H1 (cell line): ENCODE data around the gene MPDU1. TPM values are rescaled to one million over a fixed set of nuclear protein-coding genes. Genes with fewer than 3 reads are reported as not detected.

Experiments
- CTCF ChIA-PET: fragments of 300-600 bp; sonication (Branson Sonifier 250); formaldehyde crosslinking; loops from one replicate; lab custom pipeline; 2021; ENCODE audit not compliant: partially characterized antibody; lab: Charles Lee
- POLR2A ChIA-PET: fragments of 300-600 bp; sonication (Branson Sonifier 250); formaldehyde crosslinking; loops from one replicate; lab custom pipeline; 2021; ENCODE audit warnings: inconsistent platforms; ENCODE audit not compliant: partially characterized antibody; lab: Charles Lee
- DNase-seq, 2 experiments: peaks; one replicate each; pipeline versions ENCODE4 v3.0.0 to v3.0.0-alpha.2; 2010 to 2022; ENCODE audit warnings: low spot score in 2 of 2, low read depth in 1 of 2, mixed read lengths in 1 of 2
- FAIRE-seq: peaks from 2 replicates; lab custom pipeline; 2011; peaks lifted over from hg19 to GRCh38; lab: Jason Lieb, UNC
- H2AFZ ChIP-seq: 2 replicates; pipeline ENCODE4 v1.8.1; 2012; ENCODE audit warnings: low read length, inconsistent platforms
- H2AK5ac ChIP-seq: 2 replicates; pipeline ENCODE4 v1.6.1; 2013; ENCODE audit warnings: low read depth, low read length
- H2BK120ac ChIP-seq: replicated peaks from 2 replicates; pipeline ENCODE3; 2013; ENCODE audit warnings: low read depth, low read length, inconsistent platforms
- H2BK12ac ChIP-seq: 2 replicates; pipeline ENCODE4 v1.6.1; 2013; ENCODE audit warnings: low read depth, low read length
- H2BK15ac ChIP-seq: 2 replicates; pipeline ENCODE4 v1.6.1; 2013; ENCODE audit warnings: low read length
- H2BK20ac ChIP-seq: 2 replicates; pipeline ENCODE4 v1.6.1; 2013; ENCODE audit warnings: low read length
- H2BK5ac ChIP-seq: 2 replicates; pipeline ENCODE4 v1.6.1; 2013; ENCODE audit warnings: low read depth, low read length
- H3K14ac ChIP-seq: 2 replicates; pipeline ENCODE4 v1.6.1; 2013; ENCODE audit warnings: inconsistent platforms; ENCODE audit not compliant: insufficient read length
- H3K18ac ChIP-seq: 2 replicates; pipeline ENCODE4 v1.6.1; 2013; ENCODE audit warnings: low read length; ENCODE audit errors: extremely low read depth
- H3K23ac ChIP-seq: 2 replicates; pipeline ENCODE4 v1.6.1; 2013; ENCODE audit warnings: inconsistent platforms; ENCODE audit not compliant: insufficient read length
- H3K23me2 ChIP-seq: 2 replicates; pipeline ENCODE4 v1.6.1; 2013; ENCODE audit warnings: low read depth, low read length
- H3K27ac ChIP-seq: 2 replicates; pipeline ENCODE4 v1.6.1; 2011; ENCODE audit warnings: low read depth, low read length, inconsistent platforms
- H3K27me3 ChIP-seq, 4 experiments: replicated peaks in 1 of 4; 1 replicate in 1 of 4; 2 replicates in 3 of 4; pipeline versions ENCODE4 v1.6.1 to v1.8.1; 2011 to 2013; ENCODE audit warnings: low read length in 3 of 4, mild to moderate bottlenecking in 3 of 4, inconsistent platforms in 2 of 4, mixed read lengths in 2 of 4, moderate library complexity in 1 of 4; ENCODE audit not compliant: control insufficient read depth in 3 of 4, insufficient read depth in 3 of 4; ENCODE audit errors: extremely low read depth in 1 of 4
- H3K36me3 ChIP-seq, 4 experiments: 2 replicates each; pipeline versions ENCODE4 v1.6.1 to v1.8.1; 2011 to 2013; ENCODE audit warnings: mild to moderate bottlenecking in 4 of 4, low read length in 3 of 4, moderate library complexity in 2 of 4, control low read depth in 1 of 4, inconsistent platforms in 1 of 4; ENCODE audit not compliant: insufficient read depth in 4 of 4, control insufficient read depth in 2 of 4
- H3K4ac ChIP-seq: replicated peaks from 2 replicates; pipeline ENCODE3; 2013; ENCODE audit warnings: low read length, low read depth, mixed read lengths, inconsistent platforms; ENCODE audit not compliant: insufficient read length
- H3K4me1 ChIP-seq, 4 experiments: replicated peaks in 1 of 4; 1 replicate in 1 of 4; 2 replicates in 3 of 4; pipeline versions ENCODE4 v1.6.1 to v1.8.1; 2011 to 2013; ENCODE audit warnings: low read length in 3 of 4, inconsistent platforms in 2 of 4, mixed read lengths in 1 of 4; ENCODE audit not compliant: insufficient read depth in 4 of 4, control insufficient read depth in 3 of 4
- H3K4me2 ChIP-seq, 2 experiments: 2 replicates each; pipeline versions ENCODE4 v1.6.1 to v1.8.1; 2011 to 2013; ENCODE audit warnings: low read depth in 2 of 2, low read length in 2 of 2, control low read depth in 1 of 2, inconsistent platforms in 1 of 2, mild to moderate bottlenecking in 1 of 2; ENCODE audit not compliant: insufficient read depth in 1 of 2
- H3K4me3 ChIP-seq, 4 experiments: fragments of 200-600, 300-600 bp in 1 of 4; sonication (generic), shearing (Covaris generic), sonication (Bioruptor Twin) in 1 of 4; 2 replicates each; pipeline versions ENCODE4 v1.5.1 to v1.8.1; 2011 to 2016; ENCODE audit warnings: low read length in 4 of 4, low read depth in 3 of 4, control low read depth in 2 of 4, inconsistent platforms in 2 of 4, mild to moderate bottlenecking in 2 of 4, mixed read lengths in 1 of 4, moderate library complexity in 1 of 4; ENCODE audit not compliant: insufficient read depth in 2 of 4; ENCODE audit errors: extremely low read depth in 1 of 4
- H3K56ac ChIP-seq: replicated peaks from 2 replicates; pipeline ENCODE3; 2013; ENCODE audit warnings: low read depth, mild to moderate bottlenecking, mixed read lengths, low read length, inconsistent platforms; ENCODE audit not compliant: insufficient read length
- H3K79me1 ChIP-seq: 2 replicates; pipeline ENCODE4 v1.6.1; 2013; ENCODE audit warnings: low read depth, low read length, control low read depth
- H3K79me2 ChIP-seq, 2 experiments: 2 replicates each; pipeline versions ENCODE4 v1.6.1 to v1.8.1; 2012 to 2013; ENCODE audit warnings: low read length in 2 of 2, mild to moderate bottlenecking in 2 of 2, inconsistent platforms in 1 of 2; ENCODE audit not compliant: insufficient read depth in 2 of 2, control insufficient read depth in 1 of 2
- H3K9ac ChIP-seq, 4 experiments: replicated peaks in 1 of 4; 1 replicate in 1 of 4; 2 replicates in 3 of 4; pipeline versions ENCODE4 v1.6.1 to v1.8.1; 2011 to 2013; ENCODE audit warnings: low read depth in 3 of 4, low read length in 3 of 4, control low read depth in 2 of 4, mild to moderate bottlenecking in 2 of 4, moderate library complexity in 2 of 4, inconsistent platforms in 1 of 4; ENCODE audit errors: extremely low read depth in 1 of 4
- H3K9me3 ChIP-seq, 2 experiments: 2 replicates each; pipeline versions ENCODE4 v1.6.1 to v1.8.1; 2012 to 2013; ENCODE audit warnings: mild to moderate bottlenecking in 2 of 2, moderate library complexity in 2 of 2, control low read depth in 1 of 2, inconsistent platforms in 1 of 2, low read depth in 1 of 2, low read length in 1 of 2, mixed read lengths in 1 of 2; ENCODE audit not compliant: insufficient read depth in 2 of 2
- H4K20me1 ChIP-seq, 2 experiments: replicated peaks in 1 of 2; 2 replicates each; pipeline versions ENCODE3 to v1.8.1; 2011 to 2013; ENCODE audit warnings: inconsistent platforms in 2 of 2, low read length in 2 of 2, mild to moderate bottlenecking in 1 of 2; ENCODE audit not compliant: insufficient read depth in 2 of 2, control insufficient read depth in 1 of 2
- H4K5ac ChIP-seq: 2 replicates; pipeline ENCODE4 v1.6.1; 2013; ENCODE audit warnings: low read length, low read depth, mixed read lengths, inconsistent platforms; ENCODE audit not compliant: insufficient read length
- H4K8ac ChIP-seq: 2 replicates; pipeline ENCODE4 v1.8.0; 2013; ENCODE audit warnings: mild to moderate bottlenecking, moderate library complexity, low read length, inconsistent platforms; ENCODE audit not compliant: insufficient read depth; ENCODE audit errors: extremely low read depth
- H4K91ac ChIP-seq: replicated peaks from 2 replicates; pipeline ENCODE3; 2013; ENCODE audit warnings: low read length, mixed read lengths, inconsistent platforms; ENCODE audit not compliant: insufficient read length
- BACH1 ChIP-seq: IDR thresholded peaks from 2 replicates; pipeline ENCODE4 v1.6.1; 2012; ENCODE audit warnings: low read length, improper control_type of control experiment
- BCL11A ChIP-seq, 2 experiments: IDR thresholded peaks; one replicate each; pipeline ENCODE4 v1.6.1; 2011; ENCODE audit warnings: low read depth in 2 of 2, low read length in 2 of 2, mild to moderate bottlenecking in 2 of 2
- CHD2 ChIP-seq: IDR thresholded peaks from 2 replicates; pipeline ENCODE4 v1.6.1; 2012; ENCODE audit warnings: low read length, improper control_type of control experiment
- EP300 ChIP-seq, 2 experiments: IDR thresholded peaks; 1 replicate in 1 of 2; 2 replicates in 1 of 2; pipeline ENCODE4 v1.6.1; 2011 to 2012; ENCODE audit warnings: low read depth in 2 of 2, low read length in 2 of 2, mild to moderate bottlenecking in 2 of 2, borderline replicate concordance in 1 of 2, inconsistent platforms in 1 of 2, moderate library complexity in 1 of 2
- MAFK ChIP-seq: IDR thresholded peaks from 2 replicates; pipeline ENCODE4 v1.6.1; 2012; ENCODE audit warnings: low read depth, mild to moderate bottlenecking, improper control_type of control experiment, low read length
- PHF8 ChIP-seq: fragments of 200-600 bp; sonication (generic); conservative IDR thresholded peaks from 2 replicates; pipeline ENCODE4 v1.7.1; 2012; ENCODE audit warnings: low read depth, mild to moderate bottlenecking, inconsistent platforms, low read length, moderate library complexity
- POLR2AphosphoS5 ChIP-seq: IDR thresholded peaks from 2 replicates; pipeline ENCODE4 v1.6.1; 2011; ENCODE audit warnings: low read depth, low read length
- SP1 ChIP-seq: IDR thresholded peaks from 2 replicates; pipeline ENCODE4 v1.6.1; 2011; ENCODE audit warnings: low read depth, low read length
- TAF1 ChIP-seq: IDR thresholded peaks from 2 replicates; pipeline ENCODE4 v1.6.1; 2011; ENCODE audit warnings: mild to moderate bottlenecking, low read depth, low read length
- TBP ChIP-seq: IDR thresholded peaks from 2 replicates; pipeline ENCODE4 v1.6.1; 2011; ENCODE audit warnings: low read depth, low read length, improper control_type of control experiment
- TCF12 ChIP-seq: IDR thresholded peaks from 2 replicates; pipeline ENCODE4 v1.6.1; 2011; ENCODE audit warnings: low read depth, mild to moderate bottlenecking, low read length
- TEAD4 ChIP-seq: IDR thresholded peaks from 2 replicates; pipeline ENCODE4 v1.6.1; 2012; ENCODE audit warnings: low read depth, low read length, inconsistent platforms, mixed read lengths
- WGBS, 2 experiments: shearing (Covaris generic) in 1 of 2; methylation state at CpG; one replicate each; pipeline versions ENCODE4 v1.1.6 to v1.1.7; 2013 to 2015; ENCODE audit warnings: low lambda C conversion rate in 2 of 2, mixed read lengths in 2 of 2, inconsistent platforms in 1 of 2, low coverage in 1 of 2, missing lambda C conversion rate in 1 of 2; ENCODE audit not compliant: insufficient replicate concordance in 2 of 2, insufficient coverage in 1 of 2, insufficient read length in 1 of 2; ENCODE audit errors: extremely low coverage in 1 of 2, missing lambda C conversion rate in 1 of 2; 5-methylcytosine and 5-hydroxymethylcytosine counted together
- polyA plus RNA-seq, 7 experiments: library from polyadenylated mRNA; depleted of rRNA in 3 of 7; stranded (reverse) in 5 of 7; unstranded in 2 of 7; fragments of >200 nt in 5 of 7; fragments of 200-250 nt in 2 of 7; gene quantifications; 1 replicate in 5 of 7; 2 replicates in 1 of 7; 4 replicates in 1 of 7; pipeline versions ENCODE4 v1.2.1 to v1.2.3, GENCODE V29; 2011 to 2013; ENCODE audit warnings: missing spikeins in 2 of 7, mixed read lengths in 2 of 7
- total RNA-seq: library from RNA; stranded (reverse); fragmentation: NEBNext Ultra II Directional; extraction: Animal tissue kit (Norgen Biotek cat#: 25700); gene quantifications from 2 replicates; pipeline ENCODE4 v1.2.1, GENCODE V29; 2021

MPDU1 gene
- total and polyA plus RNA-seq, 2 of the 8 experiments (the other 6 are each of a cell fraction or from before 2014, with no cell fraction given): 63.2 to 142 TPM

GRCh38 chr17:7589891-7590691 lies 6.4 kb downstream of the MPDU1 start, which contains the start of gene SOX15:
Gene SOX15 (minus strand): TSS chr17:7590094. CDS start chr17:7589676, 418 bp downstream.
- H4K8ac ChIP-seq: peak within 1 kb of the TSS; percentile 41
- H4K5ac ChIP-seq: peak within 1 kb of the TSS; percentile 45
- H3K9ac ChIP-seq: peak within 1 kb of the TSS in 3 of 4 experiments; percentile 34 to 63 (median 40); a peak in 6 of 7 replicates
- H2AFZ ChIP-seq: no peak within 1 kb of the TSS
- H2BK120ac ChIP-seq: no peak within 1 kb of the TSS
- DNase-seq (peak in 1 of 2 experiments; percentile 79), FAIRE-seq (no peak)
- peak within 1 kb of the TSS; percentile 3 for H4K91ac ChIP-seq
- CTCF ChIA-PET: interaction anchor here (0.7 to 2.8 kb wide), 37 partner anchors 9 to 417 kb away, joined by 3 to 24 read pairs (median 4); partner anchors contain the start of genes ACAP1, CD68, FXR2 and PLSCR3
- H3K79me1 ChIP-seq: no peaks in the 10 kb centered on the region; the same call in none of the 2 replicates
- H3K9me3 ChIP-seq: no peaks in the 10 kb centered on the region
- no peak within 1 kb of the TSS for H2BK20ac ChIP-seq
- H3K14ac ChIP-seq: no peak within 1 kb of the TSS
- POLR2A ChIA-PET: interaction anchor here (0.5 to 28.5 kb wide), 30 partner anchors 8 to 354 kb away, joined by 3 to 1144 read pairs (median 6); partner anchors contain the start of genes ATP1B2, CD68, DNAH2 and EFNB3
- H2BK12ac ChIP-seq: peak within 1 kb of the TSS; percentile 68; the same call in 1 of the 2 replicates
- 31% methylated on average over 18 of the region's 24 CpGs; no CpG with 5 or more reads in 1 of the 2 experiments for whole genome bisulfite sequencing, 2 experiments
- H3K4ac ChIP-seq: no peak within 1 kb of the TSS
- H3K18ac ChIP-seq: peak within 1 kb of the TSS; percentile 71
- no peak within 1 kb of the TSS for H2AK5ac ChIP-seq
- H3K4me3 ChIP-seq: peak within 1 kb of the TSS; percentile 59 to 73 (median 69)
- H3K23ac ChIP-seq: no peak within 1 kb of the TSS
- H3K4me2 ChIP-seq: peak within 1 kb of the TSS; percentile 71 to 85
- 0 out of 2 replicates have a peak within 1 kb of the TSS, but pooled peaks have one; percentile 61 for H2BK15ac ChIP-seq
- no peaks in the 10 kb centered on the region for H3K79me2 ChIP-seq
- peaks cover 0 to 2% of the 10 kb centered on the region in 2 experiments for H4K20me1 ChIP-seq
- H3K56ac ChIP-seq: no peak within 1 kb of the TSS
- peaks cover 6 to 21% (median 18%) of the 10 kb centered on the region in 4 experiments for H3K4me1 ChIP-seq
- H3K27me3 ChIP-seq: no peaks in the 10 kb centered on the region
- peak within 1 kb of the TSS; percentile 87 for H3K27ac ChIP-seq
- H3K36me3 ChIP-seq: peaks cover 12 to 47% (median 31%) of the 10 kb centered on the region in 4 experiments; a peak in 7 of 8 replicates
- peak within 1 kb of the TSS; percentile 81 for H2BK5ac ChIP-seq
- peaks cover 15% of the 10 kb centered on the region; the same call in 1 of the 2 replicates for H3K23me2 ChIP-seq
- TF ChIP-seq TCF12 (0 out of 2 replicates have a peak, but pooled peaks have one; percentile 5), POLR2AphosphoS5 (peak; percentile 64; the same call in 1 of the 2 replicates), TEAD4 (no peak), SP1 (0 out of 2 replicates have a peak, but pooled peaks have one; percentile 30), EP300 (IDR thresholded peaks at IDR 0.05; ENCODE audit: borderline replicate concordance in 1 of 2, low read depth in 2 of 2, low read length in 2 of 2) (no peak), TBP (peak; percentile 90), BCL11A (IDR thresholded peaks at IDR 0.05; ENCODE audit: low read depth in 2 of 2, low read length in 2 of 2) (no peak), MAFK (no peak), TAF1 (peak; percentile 85), PHF8 (no peak), CHD2 (no peak), BACH1 (no peak)
